Neural crest cell (in vitro differentiated cells): Measurements from ENCODE around the gene ATR. TPM values are rescaled to one million over a fixed set of nuclear protein-coding genes. Genes with fewer than 3 reads are reported as not detected.

Experiments
- DNase-seq: peaks from one replicate; pipeline ENCODE4 v3.0.0; 2021; ENCODE audit warnings: low read depth, mixed read lengths, low spot score
- H3K27ac Mint-ChIP-seq: one replicate; pipeline ENCODE4 v1.8.0; 2021; ENCODE audit warnings: mild to moderate bottlenecking, mixed read lengths; ENCODE audit not compliant: unreplicated experiment
- H3K27me3 Mint-ChIP-seq: 2 replicates; pipeline ENCODE4 v1.8.0; 2021; ENCODE audit warnings: low read depth, mild to moderate bottlenecking, mixed read lengths
- H3K36me3 Mint-ChIP-seq: 2 replicates; pipeline ENCODE4 v1.8.0; 2021; ENCODE audit warnings: low read depth, mild to moderate bottlenecking, mixed read lengths
- H3K4me1 Mint-ChIP-seq: 2 replicates; pipeline ENCODE4 v1.8.0; 2021; ENCODE audit warnings: mixed read lengths
- H3K4me3 Mint-ChIP-seq: one replicate; pipeline ENCODE4 v1.8.0; 2021; ENCODE audit warnings: mild to moderate bottlenecking, mixed read lengths
- H3K9me3 Mint-ChIP-seq: 2 replicates; pipeline ENCODE4 v1.8.0; 2021; ENCODE audit warnings: mixed read lengths
- total RNA-seq: library from RNA; stranded (reverse); gene quantifications from 2 replicates; pipeline ENCODE4 v1.2.1, GENCODE V29; 2021
- TF ChIP-seq, protein P1 (sequence below): fragments of 200-600 bp; sonication (generic); conservative IDR thresholded peaks from 2 replicates; pipeline ENCODE4 v1.5.0; 2021; ENCODE audit warnings: antibody characterized with exemption, mild to moderate bottlenecking

The ATR gene
- total RNA-seq, 1 donor from 2014 or later = 23.3 TPM

DNA sequence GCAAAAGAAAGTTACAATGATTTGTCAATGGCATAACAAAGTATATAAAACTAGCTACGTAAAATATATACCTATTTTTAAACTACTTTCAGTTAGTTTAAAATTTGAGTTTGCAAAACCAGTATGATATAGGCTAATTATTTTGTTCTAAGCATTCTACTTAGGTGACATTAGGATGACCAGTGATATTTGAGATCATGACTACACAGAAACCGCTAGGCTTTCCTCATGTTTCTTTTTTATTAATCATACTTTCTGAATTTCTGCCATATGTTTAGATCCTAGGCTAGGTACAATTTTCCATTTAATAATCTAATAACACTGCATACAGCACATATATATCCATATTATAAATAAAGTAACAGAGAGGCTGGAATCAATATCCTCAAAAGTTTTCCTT, 78.3 kb downstream of the ATR start:
- Mint-ChIP-seq H3K27me3 (no peaks in the 10 kb centered on the region), H3K27ac (no peak overlapping the region), H3K4me3 (no peak overlapping the region), H3K4me1 (no peaks in the 10 kb centered on the region), H3K9me3 (peaks cover 4% of the 10 kb centered on the region), H3K36me3 (peaks cover 11% of the 10 kb centered on the region)
- DNase-seq = no peak
- TF ChIP-seq, protein P1, sequence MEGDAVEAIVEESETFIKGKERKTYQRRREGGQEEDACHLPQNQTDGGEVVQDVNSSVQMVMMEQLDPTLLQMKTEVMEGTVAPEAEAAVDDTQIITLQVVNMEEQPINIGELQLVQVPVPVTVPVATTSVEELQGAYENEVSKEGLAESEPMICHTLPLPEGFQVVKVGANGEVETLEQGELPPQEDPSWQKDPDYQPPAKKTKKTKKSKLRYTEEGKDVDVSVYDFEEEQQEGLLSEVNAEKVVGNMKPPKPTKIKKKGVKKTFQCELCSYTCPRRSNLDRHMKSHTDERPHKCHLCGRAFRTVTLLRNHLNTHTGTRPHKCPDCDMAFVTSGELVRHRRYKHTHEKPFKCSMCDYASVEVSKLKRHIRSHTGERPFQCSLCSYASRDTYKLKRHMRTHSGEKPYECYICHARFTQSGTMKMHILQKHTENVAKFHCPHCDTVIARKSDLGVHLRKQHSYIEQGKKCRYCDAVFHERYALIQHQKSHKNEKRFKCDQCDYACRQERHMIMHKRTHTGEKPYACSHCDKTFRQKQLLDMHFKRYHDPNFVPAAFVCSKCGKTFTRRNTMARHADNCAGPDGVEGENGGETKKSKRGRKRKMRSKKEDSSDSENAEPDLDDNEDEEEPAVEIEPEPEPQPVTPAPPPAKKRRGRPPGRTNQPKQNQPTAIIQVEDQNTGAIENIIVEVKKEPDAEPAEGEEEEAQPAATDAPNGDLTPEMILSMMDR = no peak

GRCh38 chr3:142498397-142499180, 79.9 kb downstream of the ATR start:
- no peak overlapping the region for H3K4me3 Mint-ChIP-seq
- H3K27me3 Mint-ChIP-seq = no peaks in the 10 kb centered on the region
- H3K9me3 Mint-ChIP-seq = peaks cover 4% of the 10 kb centered on the region
- peaks cover 11% of the 10 kb centered on the region for H3K36me3 Mint-ChIP-seq
- no peak for DNase-seq
- H3K27ac Mint-ChIP-seq = no peak overlapping the region
- TF ChIP-seq, protein P1 = no peak
- H3K4me1 Mint-ChIP-seq = no peaks in the 10 kb centered on the region

GRCh38 chr3:142497729-142498128, 80.8 kb downstream of the ATR start:
- Mint-ChIP-seq H3K4me3 (no peak overlapping the region), H3K4me1 (no peaks in the 10 kb centered on the region), H3K27ac (no peak overlapping the region), H3K9me3 (peaks cover 4% of the 10 kb centered on the region), H3K27me3 (no peaks in the 10 kb centered on the region), H3K36me3 (peaks cover 11% of the 10 kb centered on the region)
- TF ChIP-seq, protein P1 = no peak
- no peak for DNase-seq

DNA sequence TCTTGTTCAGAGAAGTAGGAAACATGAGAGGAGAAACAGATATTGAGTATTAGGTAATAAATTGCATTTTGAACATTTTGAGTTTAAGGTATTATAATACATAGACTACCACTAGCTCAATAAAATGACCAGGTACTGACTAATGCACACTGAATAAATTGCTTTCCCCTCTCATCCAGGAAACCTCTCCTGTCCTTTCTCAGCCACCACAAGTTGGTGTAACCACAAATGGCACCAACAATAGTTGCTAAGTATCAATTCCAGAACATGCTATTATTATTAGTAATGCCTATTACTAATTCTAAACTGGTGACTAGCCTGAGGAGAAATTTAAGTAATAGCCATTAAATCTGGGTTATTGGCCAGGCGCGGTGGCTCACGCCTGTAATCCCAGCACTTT, 83.4 kb downstream of the ATR start:
- TF ChIP-seq, protein P1 = no peak
- Mint-ChIP-seq H3K4me3 (no peak overlapping the region), H3K4me1 (no peaks in the 10 kb centered on the region), H3K36me3 (peaks cover 3% of the 10 kb centered on the region), H3K27ac (no peak overlapping the region), H3K9me3 (no peaks in the 10 kb centered on the region), H3K27me3 (no peaks in the 10 kb centered on the region)
- no peak for DNase-seq

- TF ChIP-seq, protein P1 = no peak
- no peak overlapping the region for H3K27ac Mint-ChIP-seq
- no peak for DNase-seq
- peaks cover 23% of the 10 kb centered on the region for H3K36me3 Mint-ChIP-seq
- H3K27me3 Mint-ChIP-seq = no peaks in the 10 kb centered on the region
- H3K4me1 Mint-ChIP-seq = no peaks in the 10 kb centered on the region
- H3K9me3 Mint-ChIP-seq = no peaks in the 10 kb centered on the region
- H3K4me3 Mint-ChIP-seq = no peak overlapping the region
Measured at GRCh38 chr3:142492184-142492583, 86.3 kb downstream of the ATR start.
